ENCODE data around the gene RWDD3.

The RWDD3 gene, protein sequence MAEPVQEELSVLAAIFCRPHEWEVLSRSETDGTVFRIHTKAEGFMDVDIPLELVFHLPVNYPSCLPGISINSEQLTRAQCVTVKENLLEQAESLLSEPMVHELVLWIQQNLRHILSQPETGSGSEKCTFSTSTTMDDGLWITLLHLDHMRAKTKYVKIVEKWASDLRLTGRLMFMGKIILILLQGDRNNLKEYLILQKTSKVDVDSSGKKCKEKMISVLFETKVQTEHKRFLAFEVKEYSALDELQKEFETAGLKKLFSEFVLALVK

DNA sequence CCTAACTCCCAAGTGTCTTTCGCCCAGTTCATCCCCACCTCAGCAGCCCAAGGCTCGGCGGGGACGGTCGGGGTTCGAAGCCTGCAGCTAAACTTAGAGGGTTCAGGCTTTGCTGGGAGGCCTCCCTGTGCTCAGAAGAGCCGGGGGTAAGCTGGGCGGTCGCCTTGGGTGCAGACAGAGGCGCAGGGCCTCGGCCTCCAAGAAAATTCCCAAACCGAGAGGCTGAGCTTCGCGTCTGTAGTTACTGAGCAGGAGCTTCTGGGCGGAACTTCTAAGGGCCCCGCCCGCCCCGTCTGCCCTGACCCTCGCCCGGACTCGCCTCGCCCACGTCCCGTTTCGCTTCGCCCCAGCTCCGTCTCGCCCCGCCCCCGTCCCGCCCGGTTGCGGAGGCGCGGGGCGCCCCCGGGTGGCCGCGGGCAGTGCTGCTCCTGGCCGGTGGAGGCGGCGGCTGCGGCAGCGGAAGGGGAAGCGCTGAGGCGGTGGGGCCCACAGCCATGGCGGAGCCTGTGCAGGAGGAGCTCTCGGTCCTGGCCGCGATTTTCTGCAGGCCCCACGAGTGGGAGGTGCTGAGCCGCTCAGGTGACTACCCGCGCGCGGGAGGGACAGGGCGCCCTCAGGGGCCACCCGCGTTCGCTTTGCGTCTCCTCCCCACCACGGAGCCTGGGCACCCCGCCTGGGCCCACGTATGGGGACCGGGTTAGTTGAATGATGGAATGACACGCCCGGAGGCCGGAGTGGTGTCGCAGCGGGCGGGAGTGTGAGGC, at the start of gene RWDD3:
Gene RWDD3 (plus strand): TSS at position 474 of the 764 bp plus-strand sequence. CDS start 21 bp downstream, at position 495.
- Histone ChIP-seq H3K4me3 (ENCODE audit: low read depth, low read length) (peak within 1 kb of the TSS; percentile 98), H2AFZ (ENCODE audit: low read length, unreplicated experiment) (peak within 1 kb of the TSS; percentile 100), H3K4me1 (ENCODE audit: control insufficient read depth, insufficient read depth, low read length, unreplicated experiment) (peaks cover 6% of the 10 kb centered on the region), H3K27ac (ENCODE audit: low read depth, low read length) (peak within 1 kb of the TSS; percentile 24; the same call in 1 of the 2 replicates), H3K27me3 (ENCODE audit: insufficient read depth, low read length) (no peaks in the 10 kb centered on the region), H3K36me3 (ENCODE audit: insufficient read depth, low read length) (peaks cover 7% of the 10 kb centered on the region; the same call in 1 of the 2 replicates), H3K79me2 (ENCODE audit: control insufficient read depth, insufficient read depth, low read length, unreplicated experiment) (peaks cover 32% of the 10 kb centered on the region)

DNA sequence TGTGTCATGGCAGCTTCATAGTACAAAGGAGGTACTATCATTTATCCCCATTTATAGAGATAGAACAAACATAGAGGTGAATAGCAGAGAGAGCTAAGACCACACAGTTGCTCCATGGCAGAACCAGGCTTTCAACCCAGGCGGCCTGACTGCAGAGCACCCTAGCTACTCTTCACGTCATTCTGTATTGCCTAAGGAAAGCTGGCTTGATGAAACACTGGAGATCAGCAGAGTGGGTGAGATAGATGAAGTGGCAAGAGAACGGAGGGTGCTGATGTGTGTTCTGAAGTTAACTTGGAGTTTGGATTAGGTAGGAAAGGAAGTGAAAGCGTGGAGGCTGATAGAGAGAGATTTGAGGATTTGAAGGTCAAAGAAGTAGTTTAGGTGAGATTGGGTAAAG, 47.9 kb upstream of the RWDD3 start:
- H2AFZ ChIP-seq (ENCODE audit: low read length, unreplicated experiment), result no peak overlapping the region
- H3K4me3 ChIP-seq (ENCODE audit: low read depth, low read length), result no peak overlapping the region
- no peak overlapping the region for H3K27ac ChIP-seq (ENCODE audit: low read depth, low read length)
- H3K4me1 ChIP-seq (ENCODE audit: control insufficient read depth, insufficient read depth, low read length, unreplicated experiment), result no peaks in the 10 kb centered on the region
- H3K27me3 ChIP-seq (ENCODE audit: insufficient read depth, low read length), result peaks cover 36% of the 10 kb centered on the region
- H3K36me3 ChIP-seq (ENCODE audit: insufficient read depth, low read length), result no peaks in the 10 kb centered on the region
- no peaks in the 10 kb centered on the region for H3K79me2 ChIP-seq (ENCODE audit: control insufficient read depth, insufficient read depth, low read length, unreplicated experiment)

DNA sequence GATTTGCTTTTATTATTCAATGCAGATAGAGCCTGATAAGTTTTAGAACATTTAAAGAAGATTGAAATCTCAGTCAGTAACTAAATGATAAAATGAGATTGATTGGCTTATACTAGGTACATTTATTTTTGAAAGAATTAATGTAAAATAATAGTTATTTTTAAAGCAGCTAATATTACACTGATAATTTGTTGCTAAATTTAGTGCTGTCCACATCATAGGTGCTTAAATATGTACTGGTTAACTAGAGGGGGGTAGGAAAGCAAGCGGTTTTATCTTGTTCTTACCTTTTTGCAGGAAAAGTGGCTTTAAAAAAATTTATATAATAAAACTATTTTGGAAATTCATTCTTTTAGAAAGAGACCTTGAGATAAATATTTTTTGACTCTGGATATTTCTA, 40.4 kb upstream of the RWDD3 start:
- Histone ChIP-seq H3K27me3 (ENCODE audit: insufficient read depth, low read length) (peaks cover 14% of the 10 kb centered on the region), H3K4me3 (ENCODE audit: low read depth, low read length) (no peak overlapping the region), H3K27ac (ENCODE audit: low read depth, low read length) (no peak overlapping the region), H3K79me2 (ENCODE audit: control insufficient read depth, insufficient read depth, low read length, unreplicated experiment) (no peaks in the 10 kb centered on the region), H3K4me1 (ENCODE audit: control insufficient read depth, insufficient read depth, low read length, unreplicated experiment) (no peaks in the 10 kb centered on the region), H2AFZ (ENCODE audit: low read length, unreplicated experiment) (no peak overlapping the region), H3K36me3 (ENCODE audit: insufficient read depth, low read length) (no peaks in the 10 kb centered on the region)

DNA sequence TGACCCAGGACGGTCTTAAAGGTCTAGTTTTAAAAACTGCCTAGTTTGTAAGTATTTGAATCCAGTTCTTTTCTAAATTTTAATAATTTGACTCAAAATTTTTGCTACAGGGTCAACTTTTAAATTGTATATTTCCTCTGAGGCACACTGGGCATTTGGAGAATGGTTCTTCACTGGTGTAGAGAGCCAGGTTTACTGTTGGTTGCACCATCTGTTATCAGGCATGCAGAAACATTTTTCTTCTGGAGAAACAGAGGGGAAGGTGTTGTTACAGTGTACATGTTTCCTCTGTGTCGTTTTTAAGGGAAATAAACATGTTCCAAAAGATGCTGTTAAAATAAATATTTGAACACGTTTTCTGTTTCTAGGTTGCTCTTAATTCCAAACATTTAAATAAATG, 39.0 kb upstream of the RWDD3 start:
- H3K36me3 ChIP-seq (ENCODE audit: insufficient read depth, low read length), result no peaks in the 10 kb centered on the region
- no peaks in the 10 kb centered on the region for H3K4me1 ChIP-seq (ENCODE audit: control insufficient read depth, insufficient read depth, low read length, unreplicated experiment)
- H2AFZ ChIP-seq (ENCODE audit: low read length, unreplicated experiment), result no peak overlapping the region
- no peak overlapping the region for H3K27ac ChIP-seq (ENCODE audit: low read depth, low read length)
- H3K79me2 ChIP-seq (ENCODE audit: control insufficient read depth, insufficient read depth, low read length, unreplicated experiment), result no peaks in the 10 kb centered on the region
- H3K27me3 ChIP-seq (ENCODE audit: insufficient read depth, low read length), result peaks cover 10% of the 10 kb centered on the region; the same call in 1 of the 2 replicates
- no peak overlapping the region for H3K4me3 ChIP-seq (ENCODE audit: low read depth, low read length)

DNA sequence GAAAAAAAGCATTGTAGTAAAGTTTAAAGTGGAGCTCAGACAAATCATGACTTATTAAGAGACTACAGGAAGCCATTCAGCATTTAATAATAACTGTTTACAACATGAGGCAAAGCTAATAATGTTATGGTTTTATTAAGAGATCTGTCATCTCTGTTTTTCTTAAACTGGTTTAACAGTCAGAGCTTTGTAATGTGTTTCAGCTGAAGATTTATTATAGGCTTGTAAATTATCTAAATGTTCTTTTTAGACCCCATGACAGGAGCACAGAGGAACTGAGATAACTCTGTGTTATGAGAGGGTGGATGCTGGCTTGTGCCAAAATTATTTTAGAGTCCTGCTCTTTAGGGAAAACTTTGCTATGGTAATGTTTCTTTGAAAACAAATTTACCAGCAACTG, 38.0 kb upstream of the RWDD3 start:
- H3K36me3 ChIP-seq (ENCODE audit: insufficient read depth, low read length), result no peaks in the 10 kb centered on the region
- H3K79me2 ChIP-seq (ENCODE audit: control insufficient read depth, insufficient read depth, low read length, unreplicated experiment), result no peaks in the 10 kb centered on the region
- H3K4me1 ChIP-seq (ENCODE audit: control insufficient read depth, insufficient read depth, low read length, unreplicated experiment), result no peaks in the 10 kb centered on the region
- no peak overlapping the region for H2AFZ ChIP-seq (ENCODE audit: low read length, unreplicated experiment)
- H3K27ac ChIP-seq (ENCODE audit: low read depth, low read length), result no peak overlapping the region
- peaks cover 10% of the 10 kb centered on the region; the same call in 1 of the 2 replicates for H3K27me3 ChIP-seq (ENCODE audit: insufficient read depth, low read length)
- H3K4me3 ChIP-seq (ENCODE audit: low read depth, low read length), result no peak overlapping the region

DNA sequence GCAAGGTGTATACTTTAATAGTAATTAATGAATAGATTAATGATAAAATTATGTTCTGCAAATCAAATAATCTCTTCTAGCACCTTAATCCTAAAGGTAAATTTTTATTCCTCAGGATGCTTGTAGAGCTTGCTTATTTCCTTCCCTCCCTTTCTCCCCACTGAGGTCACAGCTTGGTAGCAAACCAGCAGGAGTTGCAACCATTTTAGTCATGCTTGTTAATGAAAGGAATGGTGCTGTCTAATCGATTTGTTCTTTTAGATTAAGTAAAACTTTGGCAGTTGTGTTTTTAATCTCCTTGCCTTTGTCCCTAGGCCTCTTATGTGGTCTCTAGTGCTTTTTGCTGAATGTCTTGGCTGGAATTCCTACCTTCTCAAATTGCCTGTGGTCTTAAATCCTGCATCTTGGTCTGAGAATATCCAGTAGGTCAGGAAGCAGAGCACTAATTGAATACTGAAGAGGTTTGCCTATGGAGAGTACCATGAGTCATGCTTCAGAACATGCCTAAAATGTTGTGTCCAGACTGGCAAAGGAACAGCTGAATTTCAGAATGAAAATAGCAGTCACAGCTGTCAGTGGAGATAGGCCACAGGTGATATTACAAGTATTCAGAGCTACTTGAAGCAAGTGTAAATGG, 36.3 kb upstream of the RWDD3 start:
- Histone ChIP-seq H2AFZ (ENCODE audit: low read length, unreplicated experiment) (no peak overlapping the region), H3K4me3 (ENCODE audit: low read depth, low read length) (no peak overlapping the region), H3K27ac (ENCODE audit: low read depth, low read length) (no peak overlapping the region), H3K27me3 (ENCODE audit: insufficient read depth, low read length) (peaks cover 14% of the 10 kb centered on the region; the same call in 1 of the 2 replicates), H3K79me2 (ENCODE audit: control insufficient read depth, insufficient read depth, low read length, unreplicated experiment) (no peaks in the 10 kb centered on the region), H3K4me1 (ENCODE audit: control insufficient read depth, insufficient read depth, low read length, unreplicated experiment) (no peaks in the 10 kb centered on the region), H3K36me3 (ENCODE audit: insufficient read depth, low read length) (no peaks in the 10 kb centered on the region)

DNA sequence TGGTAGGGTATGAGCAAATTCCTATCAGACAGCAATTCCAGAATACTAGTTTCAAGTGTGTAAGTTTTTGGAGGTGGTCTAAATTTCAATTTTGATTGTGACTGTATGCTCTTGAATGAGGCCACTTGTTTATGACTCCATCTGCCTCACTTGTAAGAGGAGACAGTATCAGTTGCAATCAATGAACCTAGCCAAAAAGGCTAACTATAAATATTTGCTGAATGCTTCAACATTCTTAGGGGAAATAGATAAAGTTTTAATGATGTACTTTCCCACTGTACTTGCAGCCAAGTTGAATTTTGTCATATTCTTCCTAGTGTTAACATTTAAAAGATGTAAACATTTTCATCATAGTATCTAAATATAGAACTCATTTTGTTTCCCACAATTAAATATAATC, 32.1 kb upstream of the RWDD3 start:
- Histone ChIP-seq H3K36me3 (ENCODE audit: insufficient read depth, low read length) (no peaks in the 10 kb centered on the region), H3K79me2 (ENCODE audit: control insufficient read depth, insufficient read depth, low read length, unreplicated experiment) (no peaks in the 10 kb centered on the region), H3K27me3 (ENCODE audit: insufficient read depth, low read length) (peaks cover 19% of the 10 kb centered on the region), H3K27ac (ENCODE audit: low read depth, low read length) (no peak overlapping the region), H2AFZ (ENCODE audit: low read length, unreplicated experiment) (no peak overlapping the region), H3K4me1 (ENCODE audit: control insufficient read depth, insufficient read depth, low read length, unreplicated experiment) (no peaks in the 10 kb centered on the region), H3K4me3 (ENCODE audit: low read depth, low read length) (no peak overlapping the region)

DNA sequence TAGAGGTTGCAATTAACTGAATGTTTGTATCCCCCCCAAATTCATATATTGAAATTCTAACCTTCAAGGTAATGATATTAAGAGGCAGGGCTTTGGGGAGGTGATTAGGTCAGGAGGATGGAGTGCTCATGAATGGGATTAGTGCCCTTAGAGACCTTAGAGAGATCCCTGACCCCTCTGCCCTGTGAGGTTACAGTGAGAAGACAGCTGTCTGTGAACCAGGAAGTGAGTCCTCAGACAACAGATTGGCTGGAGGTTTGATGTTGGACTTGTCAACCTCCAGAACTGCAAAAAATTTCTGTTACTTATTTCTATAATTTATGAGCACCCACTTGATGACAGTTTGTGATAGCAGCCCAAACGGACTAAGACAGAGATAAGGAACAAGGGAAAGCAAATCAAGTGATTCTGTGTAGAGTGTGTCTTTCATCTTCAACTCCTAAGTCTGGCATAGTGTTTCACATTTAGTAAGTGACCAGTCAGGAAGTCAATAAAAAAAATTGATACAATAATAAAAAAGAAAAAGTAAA, 30.0 kb upstream of the RWDD3 start:
- Histone ChIP-seq H3K36me3 (ENCODE audit: insufficient read depth, low read length) (no peaks in the 10 kb centered on the region), H3K4me3 (ENCODE audit: low read depth, low read length) (no peak overlapping the region), H2AFZ (ENCODE audit: low read length, unreplicated experiment) (no peak overlapping the region), H3K27me3 (ENCODE audit: insufficient read depth, low read length) (peaks cover 25% of the 10 kb centered on the region), H3K27ac (ENCODE audit: low read depth, low read length) (no peak overlapping the region), H3K79me2 (ENCODE audit: control insufficient read depth, insufficient read depth, low read length, unreplicated experiment) (no peaks in the 10 kb centered on the region), H3K4me1 (ENCODE audit: control insufficient read depth, insufficient read depth, low read length, unreplicated experiment) (no peaks in the 10 kb centered on the region)

DNA sequence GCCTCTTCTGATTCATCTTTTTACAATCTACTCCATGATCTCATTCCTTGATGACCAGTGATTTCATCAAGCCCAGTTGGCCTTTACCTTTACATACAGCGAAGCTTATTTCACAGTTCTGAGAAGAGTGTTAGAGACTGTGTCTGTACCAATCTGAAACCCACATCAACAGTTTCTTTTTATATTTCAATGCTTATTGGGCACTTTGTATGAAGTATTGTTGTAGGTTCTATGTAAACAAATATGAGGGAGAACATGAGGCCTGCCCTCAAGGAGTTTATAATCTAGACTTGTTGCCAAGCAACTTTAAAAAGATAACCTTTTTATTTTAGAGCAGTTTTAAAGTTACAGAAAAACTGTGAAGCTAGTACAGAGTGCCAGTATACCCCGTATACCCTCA, 27.5 kb upstream of the RWDD3 start:
- Histone ChIP-seq H3K4me3 (ENCODE audit: low read depth, low read length) (no peak overlapping the region), H3K4me1 (ENCODE audit: control insufficient read depth, insufficient read depth, low read length, unreplicated experiment) (no peaks in the 10 kb centered on the region), H3K27ac (ENCODE audit: low read depth, low read length) (no peak overlapping the region), H3K27me3 (ENCODE audit: insufficient read depth, low read length) (peaks cover 24% of the 10 kb centered on the region; the same call in 1 of the 2 replicates), H2AFZ (ENCODE audit: low read length, unreplicated experiment) (no peak overlapping the region), H3K79me2 (ENCODE audit: control insufficient read depth, insufficient read depth, low read length, unreplicated experiment) (no peaks in the 10 kb centered on the region), H3K36me3 (ENCODE audit: insufficient read depth, low read length) (no peaks in the 10 kb centered on the region)

DNA sequence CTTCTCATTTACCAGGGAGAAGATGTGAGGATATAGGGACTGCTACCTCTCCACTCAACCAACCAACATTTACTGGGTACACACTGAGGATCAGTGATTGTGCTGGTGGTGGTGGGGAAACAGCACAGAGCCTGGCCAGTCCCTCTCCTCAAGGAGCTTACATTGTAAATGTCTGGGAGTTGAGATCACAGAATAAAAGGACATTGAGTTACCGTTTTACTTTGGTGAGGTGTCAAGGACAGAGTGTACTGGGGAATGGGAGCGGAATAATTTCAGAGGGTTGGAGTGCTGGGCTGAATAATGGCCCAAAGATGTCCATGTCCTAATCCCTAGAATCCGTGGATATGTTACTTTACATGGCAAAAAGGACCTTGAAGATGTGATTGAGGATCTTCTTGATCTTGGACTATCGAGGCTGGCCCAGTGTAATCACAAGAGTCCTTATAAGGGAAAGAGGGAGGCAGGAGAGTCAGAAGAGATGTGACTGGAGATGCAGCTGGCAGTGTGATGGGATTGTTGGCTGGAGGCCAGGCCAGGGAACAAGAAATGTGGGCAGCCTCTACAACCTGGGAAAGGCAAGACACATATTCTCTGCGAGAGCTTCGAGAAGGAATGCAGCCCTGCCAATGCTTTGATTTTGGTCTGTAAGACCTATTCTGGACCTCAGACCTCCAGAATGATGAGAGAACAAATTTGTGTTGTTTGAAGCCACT, 26.6 kb upstream of the RWDD3 start:
- Histone ChIP-seq H3K4me3 (ENCODE audit: low read depth, low read length) (no peak overlapping the region), H3K27ac (ENCODE audit: low read depth, low read length) (no peak overlapping the region), H3K79me2 (ENCODE audit: control insufficient read depth, insufficient read depth, low read length, unreplicated experiment) (no peaks in the 10 kb centered on the region), H2AFZ (ENCODE audit: low read length, unreplicated experiment) (no peak overlapping the region), H3K36me3 (ENCODE audit: insufficient read depth, low read length) (no peaks in the 10 kb centered on the region), H3K4me1 (ENCODE audit: control insufficient read depth, insufficient read depth, low read length, unreplicated experiment) (no peaks in the 10 kb centered on the region), H3K27me3 (ENCODE audit: insufficient read depth, low read length) (peaks cover 20% of the 10 kb centered on the region; the same call in 1 of the 2 replicates)

All from ACC112 (cell line).